Coronary artery (tissue), 2 donors: ENCODE data around the gene ANKS1B.

ENCODE experiments used
- DNase-seq: peaks from one replicate; pipeline ENCODE4 v3.0.0-alpha.2; 2017; ENCODE audit warnings: low spot score
- H3K27ac ChIP-seq, 2 donors: fragments of 200-600 bp; sonication (generic); one replicate each; pipeline ENCODE4 v1.5.1; 2016 to 2019
- H3K4me3 ChIP-seq: fragments of 200-600 bp; sonication (generic); 2 replicates; pipeline ENCODE4 v1.5.1; 2016; ENCODE audit warnings: mild to moderate bottlenecking, moderate library complexity
- CTCF ChIP-seq: fragments of 200-600 bp; sonication (generic); IDR thresholded peaks from one replicate; pipeline ENCODE4 v1.5.1; 2019; ENCODE audit warnings: antibody characterized with exemption

The ANKS1B gene

GRCh38 chr12:98990648-98991047 lies 994.1 kb downstream of the ANKS1B start:
- DNase-seq = no peak
- Histone ChIP-seq H3K4me3 (no peak overlapping the region), H3K27ac (no peak overlapping the region)
- TF ChIP-seq CTCF = no peak

- H3K4me3 ChIP-seq = no peak overlapping the region
- no peak for TF ChIP-seq CTCF
- DNase-seq = no peak
Measured at GRCh38 chr12:98985156-98985555, 999.6 kb downstream of the ANKS1B start.

GRCh38 chr12:98983647-98984046 lies 1001.1 kb downstream of the ANKS1B start:
- no peak overlapping the region for H3K4me3 ChIP-seq
- TF ChIP-seq CTCF = no peak
- no peak overlapping the region for H3K27ac ChIP-seq
- DNase-seq = no peak

More at GRCh38 chr12:98985156-98985555, 999.6 kb downstream of the ANKS1B start:
- no peak overlapping the region for H3K27ac ChIP-seq

GRCh38 chr12:98980508-98980907 lies 1004.2 kb downstream of the ANKS1B start:
- no peak for TF ChIP-seq CTCF
- Histone ChIP-seq H3K27ac (no peak overlapping the region), H3K4me3 (no peak overlapping the region)
- no peak for DNase-seq

GRCh38 chr12:98977186-98977585 lies 1007.5 kb downstream of the ANKS1B start:
- no peak overlapping the region for H3K4me3 ChIP-seq
- no peak overlapping the region for H3K27ac ChIP-seq
- DNase-seq = no peak
- TF ChIP-seq CTCF = no peak

- no peak for TF ChIP-seq CTCF
- Histone ChIP-seq H3K4me3 (no peak overlapping the region), H3K27ac (no peak overlapping the region)
- no peak for DNase-seq
Measured at GRCh38 chr12:98974767-98975381, 1009.9 kb downstream of the ANKS1B start.

- no peak for TF ChIP-seq CTCF
- Histone ChIP-seq H3K4me3 (no peak overlapping the region), H3K27ac (no peak overlapping the region)
- DNase-seq = no peak
Measured at GRCh38 chr12:98973395-98973794, 1011.3 kb downstream of the ANKS1B start.
